Peyer's patch (tissue), 4 donors: ENCODE measurements around the gene SNRNP70.

Source experiments
- POLR2A ChIP-seq, 2 donors: fragments of 450-650 bp; IDR thresholded peaks; one replicate each; pipeline ENCODE4 v1.5.1; 2017; ENCODE audit warnings: antibody characterized with exemption in 2 of 2, mild to moderate bottlenecking in 2 of 2, moderate library complexity in 2 of 2
- TF ChIP-seq, protein P1 (sequence below), 6 experiments: fragments of 450-650 bp in 4 of 6; fragments of 200-600 bp in 2 of 6; sonication (generic) in 1 of 6; IDR thresholded peaks; one replicate each; pipeline ENCODE4 v1.5.1; 2017 to 2019; ENCODE audit warnings: antibody characterized with exemption in 6 of 6, mild to moderate bottlenecking in 3 of 6, moderate library complexity in 1 of 6

DNA sequence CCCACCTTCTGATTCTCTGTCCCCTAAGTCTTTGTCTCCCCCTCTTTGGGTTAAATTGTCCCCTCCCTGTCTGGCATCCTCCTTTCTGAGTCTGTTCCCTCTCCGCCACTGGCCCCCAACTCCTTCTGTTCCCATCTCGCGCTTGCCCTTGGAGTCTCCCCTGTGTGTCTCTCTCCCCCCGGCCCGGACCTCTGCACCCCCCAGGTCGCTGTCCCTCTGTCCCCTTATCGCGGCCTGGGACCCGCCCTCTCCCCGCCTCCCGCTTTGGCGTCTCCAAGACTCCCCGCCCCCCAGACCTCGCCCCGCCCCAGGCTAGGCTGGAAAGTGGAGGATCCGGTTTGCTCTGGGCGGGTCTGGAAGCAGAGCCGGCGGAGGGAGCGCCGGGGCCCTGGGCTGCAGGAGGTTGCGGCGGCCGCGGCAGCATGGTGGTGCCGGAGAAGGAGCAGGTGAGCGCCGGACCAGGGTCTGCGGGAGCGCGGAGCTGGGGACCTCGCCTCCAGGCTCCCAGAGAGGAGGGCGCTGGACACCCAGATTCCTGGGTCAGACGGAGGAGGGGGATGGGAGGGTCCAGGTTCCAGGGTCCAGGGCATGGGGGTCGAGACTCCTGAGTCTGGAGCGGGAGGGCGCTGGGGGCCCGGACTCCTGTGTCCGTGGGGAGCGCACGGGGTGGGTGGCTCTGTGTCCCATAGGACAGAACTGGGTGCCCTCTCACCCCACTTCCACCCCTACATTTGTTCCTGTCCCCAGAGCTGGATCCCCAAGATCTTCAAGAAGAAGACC is 72.4 kb downstream of the SNRNP70 start, which contains the start of gene TRPM4:
- TF ChIP-seq, protein P1, sequence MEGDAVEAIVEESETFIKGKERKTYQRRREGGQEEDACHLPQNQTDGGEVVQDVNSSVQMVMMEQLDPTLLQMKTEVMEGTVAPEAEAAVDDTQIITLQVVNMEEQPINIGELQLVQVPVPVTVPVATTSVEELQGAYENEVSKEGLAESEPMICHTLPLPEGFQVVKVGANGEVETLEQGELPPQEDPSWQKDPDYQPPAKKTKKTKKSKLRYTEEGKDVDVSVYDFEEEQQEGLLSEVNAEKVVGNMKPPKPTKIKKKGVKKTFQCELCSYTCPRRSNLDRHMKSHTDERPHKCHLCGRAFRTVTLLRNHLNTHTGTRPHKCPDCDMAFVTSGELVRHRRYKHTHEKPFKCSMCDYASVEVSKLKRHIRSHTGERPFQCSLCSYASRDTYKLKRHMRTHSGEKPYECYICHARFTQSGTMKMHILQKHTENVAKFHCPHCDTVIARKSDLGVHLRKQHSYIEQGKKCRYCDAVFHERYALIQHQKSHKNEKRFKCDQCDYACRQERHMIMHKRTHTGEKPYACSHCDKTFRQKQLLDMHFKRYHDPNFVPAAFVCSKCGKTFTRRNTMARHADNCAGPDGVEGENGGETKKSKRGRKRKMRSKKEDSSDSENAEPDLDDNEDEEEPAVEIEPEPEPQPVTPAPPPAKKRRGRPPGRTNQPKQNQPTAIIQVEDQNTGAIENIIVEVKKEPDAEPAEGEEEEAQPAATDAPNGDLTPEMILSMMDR (IDR thresholded peaks at IDR 0.05), result no peak
- peak; percentile 92 to 93 for TF ChIP-seq POLR2A (IDR thresholded peaks at IDR 0.05)
